Activated CD4-positive, alpha-beta T cell treated with anti-CD3 and anti-CD28 coated beads, Interleukin-2, amount 50 U/mL, for 4 hours (primary cell): Measurements from ENCODE around the gene MBD3L4.
"Not testable (repeated sequence)": the region's sequence is repeated elsewhere in the genome, so short reads cannot be mapped to it uniquely, and the experiment has no call there.

Experiments used
- DNase-seq, 2 experiments: peaks; one replicate each; pipeline ENCODE4 v3.0.0-alpha.2; 2020

Gene MBD3L4

DNA sequence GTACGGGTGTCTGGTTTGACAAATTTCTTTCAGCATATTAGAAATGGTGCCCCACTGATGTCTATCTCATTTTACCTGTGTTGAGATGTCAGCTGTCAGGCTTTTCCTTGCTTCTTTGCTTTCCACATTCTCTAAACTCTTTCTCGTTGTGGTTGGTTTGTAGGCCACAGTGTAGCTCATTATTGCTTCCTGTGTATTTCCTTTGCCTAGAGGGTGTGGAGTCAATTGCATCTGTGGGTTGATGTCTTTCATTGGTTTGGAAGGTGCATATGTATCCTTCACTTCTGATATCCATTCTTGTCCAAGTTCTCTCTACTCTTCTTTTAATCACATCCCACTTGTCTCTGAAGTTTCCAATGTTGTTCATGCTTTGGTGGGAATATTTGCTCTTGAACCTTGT, 1.6 kb upstream of the MBD3L4 start:
- DNase-seq = not testable (repeated sequence)

DNA sequence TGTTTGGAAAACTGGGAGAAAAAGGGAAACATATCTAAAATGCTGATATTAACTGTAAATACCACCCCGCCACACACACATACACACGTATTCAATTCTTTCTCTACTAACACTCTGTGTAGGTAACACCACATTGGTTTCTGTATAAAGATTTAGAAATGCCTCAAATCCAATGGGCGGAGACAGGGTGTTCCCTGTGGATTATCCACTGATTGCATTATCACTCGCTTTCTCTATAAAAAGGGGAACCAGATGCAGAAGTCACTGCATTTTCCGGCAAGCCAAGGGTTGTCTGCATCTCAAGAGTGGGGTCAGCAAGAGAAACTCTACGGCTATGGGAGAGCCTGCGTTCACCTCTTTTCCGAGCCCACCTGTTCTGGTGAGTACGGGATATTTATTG, 9.7 kb downstream of the MBD3L4 start, which contains the start of gene MBD3L5:
TSS of gene MBD3L5 (plus strand) at position 301 of the 400 bp plus-strand sequence. CDS start at position 335, 34 bp downstream.
- not testable (repeated sequence) for DNase-seq

DNA sequence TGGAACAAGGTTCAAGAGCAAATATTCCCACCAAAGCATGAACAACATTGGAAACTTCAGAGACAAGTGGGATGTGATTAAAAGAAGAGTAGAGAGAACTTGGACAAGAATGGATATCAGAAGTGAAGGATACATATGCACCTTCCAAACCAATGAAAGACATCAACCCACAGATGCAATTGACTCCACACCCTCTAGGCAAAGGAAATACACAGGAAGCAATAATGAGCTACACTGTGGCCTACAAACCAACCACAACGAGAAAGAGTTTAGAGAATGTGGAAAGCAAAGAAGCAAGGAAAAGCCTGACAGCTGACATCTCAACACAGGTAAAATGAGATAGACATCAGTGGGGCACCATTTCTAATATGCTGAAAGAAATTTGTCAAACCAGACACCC, 11.2 kb downstream of the MBD3L4 start:
- DNase-seq = not testable (repeated sequence)

DNA sequence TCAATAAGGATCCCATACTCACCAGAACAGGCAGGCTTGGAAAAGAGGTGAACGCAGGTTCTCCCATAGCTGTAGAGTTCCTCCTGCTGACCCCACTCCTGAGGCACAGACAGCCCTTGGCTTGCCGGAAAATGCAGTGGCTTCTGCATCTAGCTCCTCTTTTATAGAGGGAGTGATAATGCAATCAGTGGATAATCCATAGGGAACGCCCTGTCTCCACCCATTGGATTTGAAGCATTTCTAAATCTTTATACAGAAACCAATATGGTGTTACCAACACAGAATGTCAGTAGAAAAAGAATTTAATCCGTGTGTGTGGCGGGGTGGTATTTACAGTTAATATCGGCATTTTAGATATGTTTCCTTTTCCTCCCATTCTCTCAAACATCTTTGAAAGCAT, 18.6 kb downstream of the MBD3L4 start, which contains the start of gene MBD3L2B:
TSS of gene MBD3L2B (minus strand) at position 101 of the 400 bp plus-strand sequence. CDS start at position 67, 34 bp downstream.
- DNase-seq = not testable (repeated sequence)

DNA sequence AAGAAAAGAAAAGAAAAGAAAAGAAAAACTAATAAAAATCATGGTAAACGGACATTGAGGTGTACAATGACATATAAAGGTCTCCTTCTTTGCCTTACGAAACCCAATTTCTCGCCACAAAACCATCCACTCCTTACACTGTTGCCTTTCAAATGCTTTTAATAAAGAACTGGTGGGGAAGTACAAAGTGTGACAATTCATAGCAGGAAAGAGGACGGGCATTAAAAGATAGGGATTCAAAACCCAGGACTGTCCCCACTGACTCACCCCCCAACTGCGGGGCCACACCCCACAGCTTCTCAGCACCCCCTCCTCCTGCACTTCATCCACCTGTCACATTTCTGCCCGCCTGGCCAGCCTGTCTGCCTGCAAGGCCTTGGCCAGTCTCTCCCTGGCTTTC, 21.2 kb downstream of the MBD3L4 start:
- no peak for DNase-seq

- no peak for DNase-seq
Observed at GRCh38 chr19:7013678-7014077, 26.3 kb downstream of the MBD3L4 start.

GRCh38 chr19:7010722-7011593, 29.0 kb downstream of the MBD3L4 start:
- no peak for DNase-seq

DNA sequence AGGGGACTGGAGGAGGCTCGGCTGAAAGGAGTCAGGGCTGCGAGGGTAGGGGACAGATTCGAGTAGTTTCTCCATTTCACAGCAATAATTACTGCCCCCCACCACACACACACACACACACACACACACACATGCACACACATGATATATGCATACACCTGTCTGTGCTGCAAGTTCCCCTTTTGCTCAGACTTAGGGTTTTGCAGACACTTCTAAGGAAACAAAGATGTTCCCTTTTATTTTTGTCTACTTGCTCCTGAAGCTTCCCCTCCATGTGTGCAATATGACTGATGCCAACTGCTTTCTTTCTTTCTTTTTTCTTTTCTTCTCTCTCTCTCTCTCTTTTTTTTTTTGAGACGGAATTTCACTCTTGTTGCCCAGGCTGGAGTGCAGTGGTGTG, 32.1 kb downstream of the MBD3L4 start:
- DNase-seq = no peak

GRCh38 chr19:7006135-7006704, 33.8 kb downstream of the MBD3L4 start:
- no peak for DNase-seq

DNA sequence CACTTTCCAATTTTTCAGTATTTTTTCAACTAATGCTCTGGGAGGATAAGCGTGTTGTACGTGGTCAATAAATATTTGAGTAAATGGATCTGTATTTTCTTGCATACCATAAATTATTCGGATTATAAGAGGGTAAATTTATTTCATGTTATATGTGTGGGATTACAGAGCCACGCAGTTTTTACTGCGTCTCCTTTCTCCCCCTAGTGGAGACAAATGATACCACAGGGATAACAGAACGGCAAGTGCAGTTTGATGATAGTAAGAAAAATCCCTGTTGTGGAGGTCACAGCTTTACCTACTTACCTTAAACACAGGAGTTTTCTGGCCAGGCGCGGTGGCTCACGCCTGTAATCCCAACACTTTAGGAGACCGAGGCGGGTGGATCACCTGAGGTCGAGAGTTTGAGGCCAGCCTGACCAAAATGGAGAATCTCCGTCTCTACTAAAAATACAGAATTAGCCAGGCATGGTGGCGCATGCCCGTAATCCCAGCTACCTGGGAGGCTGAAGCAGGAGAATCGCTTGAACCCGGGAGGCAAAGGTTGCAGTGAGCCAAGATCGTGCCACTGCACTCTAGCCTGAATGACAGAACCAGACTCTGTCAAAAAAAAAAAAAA, 35.6 kb downstream of the MBD3L4 start:
- no peak for DNase-seq

GRCh38 chr19:7000816-7001215, 39.2 kb downstream of the MBD3L4 start:
- no peak for DNase-seq

- no peak for DNase-seq
Observed at GRCh38 chr19:7000333-7000732, 39.6 kb downstream of the MBD3L4 start.

DNA sequence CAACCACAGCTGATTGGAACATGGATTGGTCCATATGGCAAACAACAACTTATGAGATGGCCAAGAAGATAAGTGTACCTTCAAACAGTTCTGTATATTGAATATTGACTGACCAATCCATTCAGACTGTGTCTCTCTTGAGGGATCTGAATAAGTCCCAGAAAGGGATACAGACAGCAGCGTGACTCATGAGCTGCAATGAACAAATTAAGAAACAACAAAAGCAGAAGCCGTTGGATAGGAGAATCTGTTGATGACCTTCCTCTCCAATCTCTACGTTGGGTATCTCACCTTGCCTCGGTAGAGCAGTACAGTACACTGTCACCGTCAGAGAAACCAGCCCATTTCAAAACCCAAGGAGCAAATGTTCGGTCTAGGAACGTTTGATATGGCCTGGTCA, 40.0 kb downstream of the MBD3L4 start:
- no peak for DNase-seq

DNA sequence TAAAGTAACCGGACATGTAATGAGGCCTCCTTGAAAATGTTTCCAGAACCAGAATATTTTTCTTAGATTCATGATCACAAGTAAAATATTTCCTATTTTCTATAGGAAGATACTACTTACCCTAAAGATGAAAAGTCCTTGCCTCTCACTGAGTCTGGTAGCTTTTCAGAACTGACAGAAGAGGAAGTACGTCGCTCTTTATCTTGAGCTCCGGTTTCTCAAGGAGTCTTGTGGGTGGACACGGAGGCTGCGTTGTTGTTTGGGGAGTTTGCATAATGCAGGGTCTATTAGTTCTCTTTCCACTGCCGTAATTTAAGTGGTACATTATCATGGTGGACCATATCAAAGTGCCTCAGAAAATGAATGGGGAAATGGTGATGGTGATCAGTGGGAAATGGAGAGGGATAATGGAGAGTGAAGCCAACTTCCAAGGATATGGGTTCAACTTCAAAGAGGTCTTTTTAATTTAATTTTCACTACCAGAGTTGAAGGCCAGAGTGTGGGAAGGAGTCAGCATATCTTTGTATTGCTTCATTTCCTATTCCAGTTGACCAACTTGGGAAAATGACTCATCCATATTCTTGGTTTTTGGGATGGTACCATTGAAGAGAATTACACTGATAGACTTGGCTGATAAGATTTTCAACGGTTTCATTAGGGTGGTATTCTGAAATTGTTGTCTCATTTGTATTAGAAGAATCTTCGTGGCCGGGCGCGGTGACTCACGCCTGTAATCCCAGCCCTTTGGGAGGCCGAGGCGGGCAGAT, 42.1 kb downstream of the MBD3L4 start:
- DNase-seq = no peak

DNA sequence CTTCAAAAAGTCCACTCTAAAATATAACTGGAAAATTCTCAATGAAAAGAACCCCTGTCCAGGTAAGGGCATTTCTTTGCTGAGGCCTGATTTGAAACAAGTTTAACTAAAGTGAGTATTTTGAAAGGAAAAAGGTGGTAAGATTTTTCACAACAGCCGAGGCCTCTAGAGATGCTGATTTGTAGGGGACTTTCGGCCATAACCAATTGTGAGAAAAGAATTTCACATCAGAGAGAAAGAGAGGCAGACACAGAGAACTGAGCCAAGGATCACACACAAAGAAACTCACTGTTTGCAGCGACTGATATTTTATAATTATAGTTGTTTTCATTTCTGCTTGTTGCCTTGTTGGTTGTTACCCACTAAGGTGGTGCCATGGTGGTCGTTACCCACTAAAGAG, 43.2 kb downstream of the MBD3L4 start:
- no peak for DNase-seq

GRCh38 chr19:6995054-6995453, 44.9 kb downstream of the MBD3L4 start:
- no peak for DNase-seq

- DNase-seq = no peak
Observed at GRCh38 chr19:6988257-6988656, 51.7 kb downstream of the MBD3L4 start.

DNA sequence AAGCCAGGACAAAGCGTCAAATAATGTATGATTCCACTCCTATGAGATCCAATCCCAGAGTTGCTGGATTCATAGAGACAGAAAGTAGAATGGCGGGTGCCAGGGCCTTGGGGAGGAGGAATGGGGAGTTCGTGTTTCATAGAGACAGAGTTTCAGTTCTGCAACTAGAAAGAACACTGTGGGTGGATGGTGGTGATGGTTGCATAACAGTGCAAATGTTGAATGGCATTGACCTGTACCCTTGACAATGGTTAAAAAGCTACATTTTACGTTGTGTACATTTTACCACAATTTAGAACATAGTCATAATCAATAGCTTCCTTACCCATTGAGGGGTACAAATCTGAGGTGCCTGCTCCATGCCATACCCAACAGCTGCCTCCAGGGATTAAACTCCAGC, 52.1 kb downstream of the MBD3L4 start:
- DNase-seq = no peak
